Muscle of arm (tissue), 12 donors: Measurements from ENCODE around the gene TRIM38. TPM values are rescaled to one million over a fixed set of nuclear protein-coding genes. Genes with fewer than 3 reads are reported as not detected.
"Not testable (repeated sequence)": the region's sequence is repeated elsewhere in the genome, so short reads cannot be mapped to it uniquely, and the experiment has no call there.

ENCODE experiments used
- DNase-seq: peaks from one replicate; pipeline ENCODE4 v3.0.0-alpha.2; 2013
- polyA plus RNA-seq, 12 donors: library from polyadenylated mRNA; unstranded; fragments of 120-200 nt; gene quantifications; one replicate each; pipeline ENCODE4 v1.2.1, GENCODE V29; 2013; ENCODE audit not compliant: insufficient read length in 12 of 12

Gene TRIM38
- polyA plus RNA-seq, 12 donors: 5.0 to 12.6 (median 6.9) TPM; not detected in 1

- DNase-seq: no peak
These were observed 4.1 kb downstream of the TRIM38 start for GRCh38 chr6:25966711-25967110.

- no peak for DNase-seq
These were observed 6.2 kb downstream of the TRIM38 start for GRCh38 chr6:25968769-25969168.

GRCh38 chr6:25971187-25971821 is 8.7 kb downstream of the TRIM38 start:
- DNase-seq: no peak

- no peak for DNase-seq
These were observed 9.5 kb downstream of the TRIM38 start for GRCh38 chr6:25972128-25972527.

- no peak for DNase-seq
These were observed 10.3 kb downstream of the TRIM38 start for GRCh38 chr6:25972902-25973301.

- DNase-seq: no peak
These were observed 11.4 kb downstream of the TRIM38 start for GRCh38 chr6:25973923-25974555.

GRCh38 chr6:25975923-25976560 is 13.4 kb downstream of the TRIM38 start:
- DNase-seq: no peak

- DNase-seq: no peak
These were observed 18.3 kb downstream of the TRIM38 start for GRCh38 chr6:25980935-25981334.

- DNase-seq: no peak
These were observed 19.1 kb downstream of the TRIM38 start for GRCh38 chr6:25981568-25982263.

GRCh38 chr6:25984265-25984664 is 21.7 kb downstream of the TRIM38 start:
- no peak for DNase-seq

- DNase-seq: no peak
These were observed 25.2 kb downstream of the TRIM38 start for GRCh38 chr6:25987845-25988244.

GRCh38 chr6:25990172-25990873 is 27.7 kb downstream of the TRIM38 start:
- no peak for DNase-seq

GRCh38 chr6:25991785-25992412 is 29.3 kb downstream of the TRIM38 start:
- DNase-seq: peak; percentile 85

- DNase-seq: peak; percentile 98
These were observed 30.1 kb downstream of the TRIM38 start for GRCh38 chr6:25992413-25993340.

- not testable (repeated sequence) for DNase-seq
These were observed 30.7 kb downstream of the TRIM38 start for GRCh38 chr6:25993341-25993684.

GRCh38 chr6:25995507-25995906 is 32.9 kb downstream of the TRIM38 start:
- no peak for DNase-seq

GRCh38 chr6:25997921-25998320 is 35.3 kb downstream of the TRIM38 start:
- no peak for DNase-seq

- no peak for DNase-seq
These were observed 35.8 kb downstream of the TRIM38 start for GRCh38 chr6:25998379-25998778.

GRCh38 chr6:25999225-25999624 is 36.6 kb downstream of the TRIM38 start:
- DNase-seq: not testable (repeated sequence)

- DNase-seq: no peak
These were observed 38.0 kb downstream of the TRIM38 start for GRCh38 chr6:26000366-26001144.
